Measurements from ENCODE around the gene NACC2. TPM values are rescaled to one million over a fixed set of nuclear protein-coding genes. Genes with fewer than 3 reads are reported as not detected.

NACC2 gene
- total and polyA plus RNA-seq, 9 of the 15 experiments (the other 6 are each of a cell fraction or from before 2014, with no cell fraction given), result 0.70 to 25.1 (median 5.6) TPM

DNA sequence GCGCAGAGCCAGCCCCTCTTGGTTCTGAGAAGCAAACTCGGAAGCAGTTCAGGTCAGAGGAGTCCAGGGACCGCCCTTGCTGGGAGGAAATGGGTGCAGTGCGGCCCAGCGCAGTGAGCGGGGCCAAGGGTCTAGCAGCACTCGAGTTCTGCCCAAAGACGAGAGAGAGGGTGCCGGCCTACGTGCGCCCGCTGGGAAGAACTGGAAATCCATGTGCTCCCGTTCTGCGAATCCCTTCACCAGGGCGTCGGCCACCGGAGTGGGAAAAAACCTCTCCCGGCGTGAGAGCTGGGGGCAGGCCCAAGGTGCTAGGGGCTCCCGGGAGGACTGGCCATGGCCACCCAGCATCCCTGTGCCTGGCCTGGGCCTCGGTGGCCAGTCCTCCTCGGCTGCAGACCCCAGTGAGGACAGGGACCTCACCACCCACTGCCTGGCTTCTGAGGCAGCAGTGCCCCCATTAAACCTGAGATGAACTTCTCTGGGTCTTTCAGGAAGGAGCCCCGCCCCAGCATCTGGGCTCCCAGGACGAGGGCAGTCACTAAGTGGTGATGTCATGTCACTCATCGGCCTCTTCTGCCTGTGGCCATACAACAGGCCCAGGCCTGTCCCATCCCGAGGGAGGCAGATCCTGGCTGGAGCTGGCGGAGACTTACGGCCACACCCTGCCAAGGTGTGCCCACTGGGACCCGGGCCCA, 13.0 kb upstream of the NACC2 start (continued):
- TF ChIP-seq CHD4 (IDR thresholded peaks at IDR 0.05; ENCODE audit: insufficient read depth, insufficient replicate concordance, low read depth, low read length, poor library complexity, severe bottlenecking) (no peak), FOXK2 (conservative IDR thresholded peaks at IDR 0.05 in 1 of 2, IDR thresholded peaks at IDR 0.05 in 1 of 2; ENCODE audit: low read depth in 2 of 2) (no peak), HMG20A (CRISPR knock-in tag; conservative IDR thresholded peaks at IDR 0.05) (no peak), ZNF830 (CRISPR knock-in tag; IDR thresholded peaks at IDR 0.05) (no peak), HNRNPH1 (optimal IDR thresholded peaks at IDR 0.05; ENCODE audit: low read depth, low read length) (no peak), TEAD2 (tag; IDR thresholded peaks at IDR 0.05) (no peak), MEIS2 (IDR thresholded peaks at IDR 0.05; ENCODE audit: partially characterized antibody) (peak; percentile 88), PCBP2 (IDR thresholded peaks at IDR 0.05; ENCODE audit: low read depth, low read length, poor library complexity, severe bottlenecking) (no peak), JUND (IDR thresholded peaks at IDR 0.05; ENCODE audit: borderline replicate concordance, low read depth, low read length) (0 out of 2 replicates have a peak, but pooled peaks have one; percentile 46), JUND (tag; IDR thresholded peaks at IDR 0.05; ENCODE audit: borderline replicate concordance, low read depth, low read length) (peak; percentile 38; the same call in 1 of the 3 replicates), ETV5 (CRISPR knock-in tag; IDR thresholded peaks at IDR 0.05; ENCODE audit: low read depth) (no peak), TCF7L2 (IDR thresholded peaks at IDR 0.05; ENCODE audit: low read depth, low read length) (no peak), RFX7 (CRISPR knock-in tag; IDR thresholded peaks at IDR 0.05) (no peak), ZNF263 (CRISPR knock-in tag; IDR thresholded peaks at IDR 0.05; ENCODE audit: borderline replicate concordance) (0 out of 2 replicates have a peak, but pooled peaks have one; percentile 14), BMI1 (IDR thresholded peaks at IDR 0.05; ENCODE audit: low read length) (no peak)
- TF ChIP-seq, protein P1, sequence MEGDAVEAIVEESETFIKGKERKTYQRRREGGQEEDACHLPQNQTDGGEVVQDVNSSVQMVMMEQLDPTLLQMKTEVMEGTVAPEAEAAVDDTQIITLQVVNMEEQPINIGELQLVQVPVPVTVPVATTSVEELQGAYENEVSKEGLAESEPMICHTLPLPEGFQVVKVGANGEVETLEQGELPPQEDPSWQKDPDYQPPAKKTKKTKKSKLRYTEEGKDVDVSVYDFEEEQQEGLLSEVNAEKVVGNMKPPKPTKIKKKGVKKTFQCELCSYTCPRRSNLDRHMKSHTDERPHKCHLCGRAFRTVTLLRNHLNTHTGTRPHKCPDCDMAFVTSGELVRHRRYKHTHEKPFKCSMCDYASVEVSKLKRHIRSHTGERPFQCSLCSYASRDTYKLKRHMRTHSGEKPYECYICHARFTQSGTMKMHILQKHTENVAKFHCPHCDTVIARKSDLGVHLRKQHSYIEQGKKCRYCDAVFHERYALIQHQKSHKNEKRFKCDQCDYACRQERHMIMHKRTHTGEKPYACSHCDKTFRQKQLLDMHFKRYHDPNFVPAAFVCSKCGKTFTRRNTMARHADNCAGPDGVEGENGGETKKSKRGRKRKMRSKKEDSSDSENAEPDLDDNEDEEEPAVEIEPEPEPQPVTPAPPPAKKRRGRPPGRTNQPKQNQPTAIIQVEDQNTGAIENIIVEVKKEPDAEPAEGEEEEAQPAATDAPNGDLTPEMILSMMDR (IDR thresholded peaks at IDR 0.05 in 2 of 3, conservative IDR thresholded peaks at IDR 0.05 in 1 of 3; ENCODE audit: insufficient read depth in 2 of 3, low read depth in 1 of 3, low read length in 3 of 3), result no peak
- TF ChIP-seq, protein P2, sequence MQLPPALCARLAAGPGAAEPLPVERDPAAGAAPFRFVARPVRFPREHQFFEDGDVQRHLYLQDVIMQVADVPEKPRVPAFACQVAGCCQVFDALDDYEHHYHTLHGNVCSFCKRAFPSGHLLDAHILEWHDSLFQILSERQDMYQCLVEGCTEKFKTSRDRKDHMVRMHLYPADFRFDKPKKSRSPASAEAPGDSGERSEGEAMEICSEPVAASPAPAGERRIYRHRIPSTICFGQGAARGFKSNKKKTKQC (CRISPR knock-in tag; IDR thresholded peaks at IDR 0.05), result no peak
- TF ChIP-seq, protein P3, sequence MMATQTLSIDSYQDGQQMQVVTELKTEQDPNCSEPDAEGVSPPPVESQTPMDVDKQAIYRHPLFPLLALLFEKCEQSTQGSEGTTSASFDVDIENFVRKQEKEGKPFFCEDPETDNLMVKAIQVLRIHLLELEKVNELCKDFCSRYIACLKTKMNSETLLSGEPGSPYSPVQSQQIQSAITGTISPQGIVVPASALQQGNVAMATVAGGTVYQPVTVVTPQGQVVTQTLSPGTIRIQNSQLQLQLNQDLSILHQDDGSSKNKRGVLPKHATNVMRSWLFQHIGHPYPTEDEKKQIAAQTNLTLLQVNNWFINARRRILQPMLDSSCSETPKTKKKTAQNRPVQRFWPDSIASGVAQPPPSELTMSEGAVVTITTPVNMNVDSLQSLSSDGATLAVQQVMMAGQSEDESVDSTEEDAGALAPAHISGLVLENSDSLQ (IDR thresholded peaks at IDR 0.05), result peak; percentile 84
- TF ChIP-seq, protein P4, sequence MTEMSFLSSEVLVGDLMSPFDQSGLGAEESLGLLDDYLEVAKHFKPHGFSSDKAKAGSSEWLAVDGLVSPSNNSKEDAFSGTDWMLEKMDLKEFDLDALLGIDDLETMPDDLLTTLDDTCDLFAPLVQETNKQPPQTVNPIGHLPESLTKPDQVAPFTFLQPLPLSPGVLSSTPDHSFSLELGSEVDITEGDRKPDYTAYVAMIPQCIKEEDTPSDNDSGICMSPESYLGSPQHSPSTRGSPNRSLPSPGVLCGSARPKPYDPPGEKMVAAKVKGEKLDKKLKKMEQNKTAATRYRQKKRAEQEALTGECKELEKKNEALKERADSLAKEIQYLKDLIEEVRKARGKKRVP (CRISPR knock-in tag; IDR thresholded peaks at IDR 0.05), result no peak
- TF ChIP-seq, protein P5, sequence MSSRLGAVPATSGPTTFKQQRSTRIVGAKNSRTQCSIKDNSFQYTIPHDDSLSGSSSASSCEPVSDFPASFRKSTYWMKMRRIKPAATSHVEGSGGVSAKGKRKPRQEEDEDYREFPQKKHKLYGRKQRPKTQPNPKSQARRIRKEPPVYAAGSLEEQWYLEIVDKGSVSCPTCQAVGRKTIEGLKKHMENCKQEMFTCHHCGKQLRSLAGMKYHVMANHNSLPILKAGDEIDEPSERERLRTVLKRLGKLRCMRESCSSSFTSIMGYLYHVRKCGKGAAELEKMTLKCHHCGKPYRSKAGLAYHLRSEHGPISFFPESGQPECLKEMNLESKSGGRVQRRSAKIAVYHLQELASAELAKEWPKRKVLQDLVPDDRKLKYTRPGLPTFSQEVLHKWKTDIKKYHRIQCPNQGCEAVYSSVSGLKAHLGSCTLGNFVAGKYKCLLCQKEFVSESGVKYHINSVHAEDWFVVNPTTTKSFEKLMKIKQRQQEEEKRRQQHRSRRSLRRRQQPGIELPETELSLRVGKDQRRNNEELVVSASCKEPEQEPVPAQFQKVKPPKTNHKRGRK (tag; IDR thresholded peaks at IDR 0.05), result no peak

Measured in K562 (cell line).